GM21528 (cell line): Measurements from ENCODE around the gene HSPA14.
"Not testable (repeated sequence)": the region's sequence is repeated elsewhere in the genome, so short reads cannot be mapped to it uniquely, and the experiment has no call there.

Source experiments
- ATAC-seq: cut with Tn5 transposase; IDR thresholded peaks from one replicate; pipeline ENCODE4 v1.9.1; 2021; ENCODE audit warnings: mild to moderate bottlenecking, moderate library complexity; ENCODE audit not compliant: unreplicated experiment, low FRiP score

The HSPA14 gene

DNA sequence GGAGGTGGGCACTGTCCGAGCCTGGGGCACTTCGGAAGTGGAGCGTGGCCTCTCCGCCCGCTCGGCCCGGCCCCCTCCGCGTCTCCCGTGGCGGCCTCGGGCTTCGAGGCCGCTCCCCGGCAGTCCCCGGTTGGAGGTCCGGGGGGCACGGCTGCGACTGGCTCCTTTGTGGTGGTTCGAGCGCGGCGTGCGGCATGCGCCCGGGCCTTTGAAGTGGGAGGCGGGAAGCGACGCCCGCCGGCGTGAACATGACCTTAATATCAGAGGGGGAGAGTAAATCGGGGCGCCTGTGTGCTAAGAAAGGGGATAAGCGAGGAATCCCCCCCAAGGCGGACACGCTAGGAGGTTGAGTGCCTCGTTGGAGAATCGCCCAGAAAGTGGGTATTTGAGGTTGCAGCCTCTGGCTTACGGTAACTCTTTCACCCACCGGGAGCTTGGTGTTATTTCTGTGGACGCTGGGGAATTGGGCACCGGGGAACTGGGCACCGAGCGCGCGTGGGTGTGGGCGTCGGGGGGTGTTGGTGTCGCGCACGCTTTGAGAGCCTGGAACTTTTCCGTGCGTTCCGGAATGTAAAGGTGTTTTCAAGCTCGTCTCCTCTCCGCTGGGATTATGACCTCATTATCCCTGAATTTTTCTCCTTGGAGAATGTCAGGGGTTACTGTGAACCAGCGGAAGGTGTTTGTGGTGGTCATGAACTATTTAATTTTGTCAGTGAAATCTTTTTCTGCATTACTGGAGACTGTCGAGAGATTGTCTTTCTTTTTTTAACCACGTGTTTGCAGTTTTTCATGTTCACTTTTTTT, 41.2 kb downstream of the HSPA14 start:
- peak; percentile 33 for ATAC-seq

DNA sequence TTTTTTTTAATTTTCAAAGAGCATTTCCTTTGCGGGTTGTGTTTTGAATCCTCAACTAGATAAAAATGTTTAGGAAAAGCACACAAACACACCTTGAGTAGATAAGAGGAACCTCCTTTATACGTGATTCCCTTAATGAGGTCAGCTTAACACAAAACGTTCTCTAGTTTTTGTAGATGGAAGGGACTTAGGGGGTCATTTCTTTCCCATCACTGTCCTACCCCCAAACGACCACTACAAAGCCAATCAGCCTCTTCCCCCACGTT, 41.8 kb downstream of the HSPA14 start:
- no peak for ATAC-seq

DNA sequence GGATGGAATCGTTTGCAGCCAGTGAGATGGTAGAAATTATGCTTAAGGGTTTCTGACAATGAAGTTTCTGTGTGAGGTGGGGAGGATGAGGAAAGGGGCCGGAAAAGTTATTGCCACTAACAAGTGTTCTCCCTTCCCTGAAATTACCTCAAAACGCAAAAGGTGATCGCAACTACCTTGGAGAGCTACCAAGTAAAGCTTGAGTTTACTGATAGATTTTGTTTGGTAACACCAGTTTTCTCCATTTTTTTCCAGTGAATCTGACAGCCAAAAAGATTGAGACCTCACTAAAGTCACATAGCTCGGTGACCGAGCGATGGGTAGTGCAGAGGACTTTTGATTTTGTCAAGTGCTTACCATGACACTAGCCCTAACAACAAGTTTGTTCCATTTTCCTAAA, 42.1 kb downstream of the HSPA14 start:
- no peak for ATAC-seq

DNA sequence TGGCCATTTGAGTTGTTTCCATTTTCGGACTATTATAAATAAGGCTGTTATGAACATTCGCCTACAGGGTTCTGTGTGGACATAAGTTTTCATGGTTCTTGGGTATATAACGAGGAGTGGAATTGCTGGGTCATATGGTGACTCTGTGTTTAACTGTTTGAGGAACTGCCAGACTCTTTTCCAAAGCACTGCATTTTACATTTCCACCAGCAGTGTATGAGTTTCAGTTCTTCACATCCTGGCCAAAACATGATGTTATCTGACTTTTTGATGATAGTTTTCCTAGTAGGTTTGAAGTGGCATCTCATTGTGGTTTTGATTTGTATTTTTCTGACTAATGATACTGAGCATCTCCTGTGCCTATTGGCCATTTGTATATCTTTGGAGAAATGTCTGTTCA, 46.0 kb downstream of the HSPA14 start:
- ATAC-seq = no peak

DNA sequence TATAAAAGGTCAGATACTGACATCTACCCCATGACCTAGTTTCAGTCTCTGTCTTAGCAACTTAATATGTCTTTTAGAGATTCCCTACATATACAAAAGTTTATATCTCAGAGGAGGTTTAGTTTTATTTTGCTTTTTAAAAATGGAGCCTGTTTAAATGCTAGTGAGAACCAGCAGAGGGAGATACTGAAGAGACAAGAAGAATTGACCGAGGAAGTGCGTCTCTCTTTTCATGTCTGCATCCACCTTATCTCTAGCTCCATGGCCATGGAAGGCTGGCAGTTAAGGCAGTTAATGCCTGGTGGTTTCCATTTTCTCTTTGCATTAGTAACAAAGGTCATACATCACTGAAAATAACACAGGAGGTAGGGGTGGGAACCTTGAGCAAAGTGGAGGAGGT, 51.2 kb downstream of the HSPA14 start:
- no peak for ATAC-seq

DNA sequence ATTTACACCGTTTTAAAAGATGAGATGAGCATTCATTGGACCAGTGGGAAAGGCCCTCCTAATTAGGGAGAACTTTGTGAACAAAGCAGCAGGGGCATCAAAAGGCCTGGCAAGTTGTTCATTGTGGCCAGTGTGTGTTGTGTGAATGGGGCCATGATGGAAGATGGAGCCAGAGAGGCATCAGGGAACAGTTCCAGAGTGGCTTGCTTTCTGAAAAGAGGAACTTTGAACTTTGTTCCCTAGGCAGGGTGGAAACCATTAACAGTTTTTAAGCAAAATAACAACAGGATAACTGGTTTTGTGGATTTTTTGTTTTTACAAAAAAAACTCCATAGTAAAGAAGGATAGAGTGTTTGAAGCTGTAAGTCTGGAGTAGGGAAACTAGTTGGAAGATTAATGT, 53.0 kb downstream of the HSPA14 start:
- ATAC-seq = no peak

DNA sequence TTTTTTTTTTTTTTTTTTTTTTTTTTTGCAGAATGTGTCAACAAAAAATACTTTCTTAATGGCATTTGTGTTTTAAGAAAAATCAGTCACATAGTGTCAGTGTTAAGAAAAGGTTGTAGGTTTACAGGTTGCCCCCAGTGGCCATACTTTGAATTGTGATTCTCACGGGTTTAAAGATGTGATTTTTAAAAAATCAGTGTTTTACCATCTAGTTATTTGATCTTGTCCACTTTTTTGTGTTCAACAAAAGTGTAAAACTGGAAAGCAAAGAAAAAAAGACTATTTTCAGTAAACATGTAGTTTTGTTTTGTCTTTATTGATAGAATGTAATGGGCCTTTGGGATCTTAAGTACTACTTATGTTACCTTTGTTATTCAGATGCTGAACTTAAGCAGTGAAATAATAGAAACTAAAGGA, 66.2 kb downstream of the HSPA14 start:
- no peak for ATAC-seq

DNA sequence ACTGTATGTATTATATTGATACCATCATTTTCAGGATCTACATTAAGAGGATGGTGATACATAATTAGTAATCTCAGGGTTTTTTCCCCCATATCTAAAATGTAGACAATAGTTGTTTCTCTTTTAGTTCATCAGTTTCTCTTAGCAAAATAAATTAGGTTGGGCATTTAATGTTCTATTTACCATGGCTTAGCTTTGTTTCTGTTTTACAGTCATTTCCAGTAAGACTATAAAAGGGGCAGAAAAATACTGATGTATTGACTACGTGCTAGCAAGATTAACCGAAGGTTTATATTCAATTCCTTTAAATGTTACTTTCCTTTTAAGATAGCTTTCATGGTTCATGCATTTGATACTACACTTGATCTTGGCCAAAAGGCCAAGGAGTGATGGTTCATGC, 66.8 kb downstream of the HSPA14 start:
- no peak for ATAC-seq

DNA sequence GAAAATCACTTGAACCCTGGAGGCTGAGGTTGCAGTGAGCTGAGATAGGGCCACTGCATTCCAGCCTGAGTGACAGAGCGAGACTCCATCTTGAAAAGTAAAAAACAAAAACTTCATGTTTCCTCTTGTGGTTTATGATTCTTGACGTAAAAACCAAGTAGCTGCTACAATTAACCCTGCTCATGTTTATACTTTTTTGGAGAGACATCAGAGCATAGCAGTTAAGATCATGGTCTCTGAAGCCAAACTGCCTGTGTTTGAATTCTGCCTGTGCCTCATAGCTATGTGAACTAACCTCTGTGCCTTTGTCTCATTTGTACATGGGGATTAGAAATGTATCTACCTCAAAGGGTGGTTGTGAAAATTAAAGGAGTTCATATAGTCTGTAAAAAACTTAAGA, 67.8 kb downstream of the HSPA14 start:
- no peak for ATAC-seq

DNA sequence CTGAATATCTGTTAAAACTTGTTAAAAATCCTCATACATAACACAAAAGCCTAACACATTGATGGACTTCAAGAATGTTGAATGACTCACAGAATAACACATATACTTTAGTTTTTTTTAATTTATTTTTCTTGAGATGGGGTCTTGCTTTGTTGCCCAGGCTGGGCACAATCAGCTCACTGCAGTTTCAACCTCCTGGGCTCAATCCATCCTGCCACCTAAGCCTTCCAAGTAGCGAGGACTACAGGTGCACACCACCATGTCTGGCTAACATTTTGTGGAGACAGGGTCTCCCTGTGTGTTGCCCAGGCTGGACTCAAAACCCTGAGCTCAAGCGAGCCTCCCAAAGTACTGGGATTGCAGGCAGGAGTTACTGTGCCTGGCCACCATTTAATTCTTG, 68.7 kb downstream of the HSPA14 start:
- ATAC-seq = no peak

DNA sequence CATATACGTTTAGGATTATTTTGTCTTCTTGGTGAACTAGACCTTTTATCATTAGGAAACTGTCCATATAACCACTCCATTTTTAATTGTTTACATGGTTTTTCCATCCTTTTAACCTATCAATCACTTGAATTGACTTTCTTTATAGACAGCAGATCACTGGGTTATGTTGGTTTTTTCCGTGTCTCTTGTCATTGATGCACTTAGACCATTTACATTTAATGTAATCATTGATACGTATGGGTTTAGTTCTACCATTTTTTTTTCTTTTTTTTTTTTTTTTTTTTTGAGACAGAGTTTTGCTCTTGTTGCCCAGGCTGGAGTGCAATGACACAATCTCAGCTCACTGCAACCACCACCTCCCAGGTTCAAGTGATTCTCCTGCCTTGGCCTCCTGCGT, 69.5 kb downstream of the HSPA14 start:
- ATAC-seq = not testable (repeated sequence)

DNA sequence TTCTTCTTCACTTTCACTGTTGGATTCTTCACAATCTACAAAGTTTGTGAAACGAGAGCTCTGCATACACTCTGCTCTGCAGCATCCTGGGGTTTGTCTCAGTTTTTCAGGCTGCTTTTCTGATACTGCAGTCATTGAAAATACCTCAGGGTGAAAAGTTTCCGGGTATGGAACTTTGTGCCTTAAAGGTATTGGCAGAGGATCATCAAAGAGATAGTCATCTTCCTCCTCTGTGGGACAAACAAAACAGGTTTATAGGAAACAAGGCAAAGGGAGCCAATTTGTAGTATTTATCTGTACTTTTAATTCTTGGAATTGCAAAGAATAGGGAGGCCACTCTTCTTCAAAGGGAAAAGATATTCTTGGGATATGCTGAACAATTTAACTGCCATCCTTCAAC, 71.0 kb downstream of the HSPA14 start:
- no peak for ATAC-seq

DNA sequence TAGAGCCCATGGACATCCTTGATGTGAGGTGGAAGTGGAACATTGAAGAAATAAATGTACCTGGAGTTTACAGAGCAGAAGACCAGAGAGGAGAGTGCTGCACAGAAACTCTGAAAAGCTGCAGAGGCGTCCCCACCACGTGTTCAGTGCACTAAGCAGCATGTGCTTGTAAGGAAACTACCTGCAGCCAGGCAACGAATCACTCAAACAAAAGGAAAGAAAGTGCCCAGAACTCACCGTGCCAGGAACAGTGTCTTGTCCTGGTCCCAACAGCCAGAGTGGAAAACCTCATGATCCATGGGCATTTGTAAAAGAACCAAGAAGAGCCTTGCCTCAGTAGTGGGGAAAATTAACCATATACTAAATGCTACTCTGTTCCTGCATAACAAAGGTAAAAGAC, 72.8 kb downstream of the HSPA14 start:
- ATAC-seq = no peak

DNA sequence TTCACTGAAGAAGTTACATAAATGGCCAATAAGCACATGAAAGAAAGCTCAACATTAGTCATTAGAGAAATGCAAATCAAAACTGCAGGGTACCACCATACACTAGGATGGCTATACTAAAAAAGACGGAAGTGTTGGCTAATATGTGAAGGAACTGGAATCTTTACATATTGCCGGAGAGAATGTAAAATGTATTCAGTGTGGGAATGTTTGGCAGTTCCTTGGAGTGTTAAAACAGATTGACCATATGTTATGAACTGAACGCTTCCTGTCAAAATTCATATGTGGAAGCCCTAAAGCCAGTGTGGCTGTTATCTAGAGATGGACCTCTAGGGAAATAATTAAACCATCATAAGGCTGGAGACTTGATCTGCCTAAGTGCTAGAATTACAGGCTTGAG, 73.7 kb downstream of the HSPA14 start:
- no peak for ATAC-seq

DNA sequence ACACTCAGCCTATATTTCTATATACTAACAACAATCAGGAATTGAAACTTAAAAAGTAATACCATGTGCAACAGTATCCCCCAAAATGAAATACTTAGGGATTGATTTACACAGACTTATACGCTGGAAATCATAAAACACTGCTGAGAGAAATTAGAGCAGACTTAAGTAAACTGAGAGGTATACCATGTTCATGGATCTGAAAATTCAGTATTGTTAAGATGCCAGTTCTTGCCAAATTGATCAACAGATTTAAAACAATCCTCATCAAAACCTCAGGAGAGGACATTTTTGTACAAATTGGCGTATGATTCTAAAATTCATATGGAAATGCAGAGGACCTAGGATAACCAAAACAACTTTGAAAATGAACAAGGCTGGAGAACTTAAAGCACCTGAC, 78.5 kb downstream of the HSPA14 start:
- ATAC-seq = no peak

DNA sequence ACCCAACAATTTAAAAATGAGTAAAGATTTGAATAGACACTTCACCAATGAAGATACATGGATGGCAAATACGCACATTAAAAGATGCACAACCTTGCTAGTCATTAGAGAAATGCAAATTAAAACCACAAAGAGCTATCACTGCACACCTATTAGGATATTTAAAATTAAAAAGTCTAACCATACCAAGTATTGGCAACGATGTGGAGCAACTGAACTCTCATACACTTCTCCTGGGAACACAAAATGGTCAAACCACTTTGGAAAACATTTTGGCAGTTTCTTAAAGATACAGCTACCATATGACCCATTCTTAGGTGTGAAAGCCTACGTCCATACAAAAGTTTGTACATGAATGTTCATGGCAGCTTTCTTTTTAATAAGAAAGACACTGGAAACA, 79.7 kb downstream of the HSPA14 start:
- no peak for ATAC-seq

DNA sequence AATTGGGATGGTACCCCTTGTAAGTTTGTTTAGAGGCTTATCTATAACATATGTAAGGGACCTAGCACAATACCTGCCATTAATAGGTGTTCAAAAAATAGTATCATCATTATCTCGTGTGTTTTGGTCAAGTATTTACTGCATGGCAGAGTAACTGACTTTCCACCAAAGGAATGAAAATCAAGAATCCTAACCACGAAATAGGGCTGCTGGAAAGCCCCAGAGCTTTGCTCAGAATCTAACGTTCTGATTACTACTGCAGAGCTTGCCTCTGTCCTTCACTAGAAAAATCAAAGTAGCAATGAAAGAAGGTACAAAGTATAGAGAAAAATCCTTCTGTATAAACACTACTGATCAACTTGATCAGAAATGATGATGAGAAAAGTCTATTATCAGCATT, 80.9 kb downstream of the HSPA14 start:
- ATAC-seq = no peak
